Measurements from ENCODE around the gene GPR146.

Gene GPR146

DNA sequence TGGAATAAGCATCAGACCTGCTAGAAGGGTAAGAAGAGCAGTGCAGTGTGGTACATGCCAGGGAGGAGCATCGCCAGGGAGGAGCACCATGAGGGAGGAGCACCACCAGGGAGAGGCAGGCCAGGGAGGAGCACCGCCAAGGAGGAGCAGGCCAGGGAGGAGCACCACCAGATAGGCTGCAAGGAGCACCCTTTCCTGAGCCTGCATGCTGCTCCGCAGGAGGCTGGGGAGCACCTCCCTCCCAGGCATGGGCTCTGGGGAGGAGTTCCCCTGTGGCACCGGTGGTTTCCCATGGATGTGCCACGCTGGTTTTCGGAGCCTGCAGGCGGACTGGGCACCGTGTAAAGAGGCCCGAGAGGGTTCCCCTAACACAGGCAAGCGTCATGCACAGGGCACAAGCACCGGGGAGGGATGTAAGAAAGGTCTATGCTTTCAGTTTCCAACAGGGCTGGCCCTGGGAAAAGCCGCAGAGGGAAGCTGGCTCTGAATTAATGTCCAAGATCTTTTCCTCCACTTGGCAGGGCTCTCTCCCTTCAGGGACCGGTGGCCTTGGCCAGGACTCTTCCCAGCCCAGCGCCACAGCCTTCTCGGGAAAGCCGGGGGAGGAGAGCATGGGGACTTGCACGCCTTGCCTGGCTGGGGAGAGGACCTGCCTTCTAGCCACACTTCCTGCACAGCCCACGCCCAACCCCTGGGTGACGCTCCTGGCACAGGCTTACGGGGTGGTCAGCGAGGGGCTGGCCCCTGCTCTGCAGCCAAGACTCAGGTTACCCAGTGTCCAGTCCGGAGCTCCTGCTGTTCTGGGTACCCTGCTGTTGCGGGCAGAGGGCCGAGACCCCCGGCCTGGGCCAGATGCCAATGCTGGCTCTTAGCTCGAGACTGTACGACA lies 32.1 kb downstream of the GPR146 start:
- DNase-seq (ENCODE audit: low read depth in 2 of 2): no peak

DNA sequence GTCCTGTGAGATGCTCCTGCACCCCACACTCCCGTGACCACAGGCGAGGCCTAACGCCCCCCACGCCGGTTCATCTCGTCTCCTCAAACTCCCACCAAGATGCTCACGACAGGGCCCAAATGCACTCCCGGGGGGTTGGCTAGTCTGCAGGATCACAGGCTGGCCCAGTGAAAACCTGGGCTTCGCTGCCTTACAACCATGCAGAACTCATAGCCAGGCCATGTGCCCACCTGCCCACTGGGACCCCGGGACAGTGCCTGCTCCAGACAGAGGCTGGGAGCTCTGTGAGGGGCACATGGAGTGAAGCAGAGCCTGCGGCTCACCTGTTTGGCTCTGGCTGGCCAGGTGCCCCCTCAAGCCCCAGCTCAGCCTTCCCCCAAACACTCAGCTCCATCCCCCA lies 34.2 kb downstream of the GPR146 start:
- no peak for DNase-seq (ENCODE audit: low read depth in 2 of 2)

DNA sequence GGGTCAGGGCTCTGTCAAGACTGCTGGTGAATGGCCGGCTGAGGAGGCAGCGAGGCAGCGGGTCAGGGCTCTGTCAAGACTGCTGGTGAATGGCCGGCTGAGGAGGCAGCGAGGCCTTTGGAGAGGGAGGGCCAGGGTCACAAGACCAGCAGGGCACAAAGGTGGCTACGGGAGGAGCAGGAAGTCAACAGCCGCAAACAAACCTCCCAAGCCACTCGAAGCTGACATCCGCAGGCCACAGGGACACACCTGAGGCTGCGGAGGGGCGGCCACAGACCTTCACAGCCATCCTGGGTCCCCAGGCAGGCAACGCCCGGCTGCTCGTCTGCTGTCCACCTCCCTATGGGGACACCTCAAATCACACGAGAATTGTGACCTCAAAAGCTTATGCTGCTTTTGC lies 34.6 kb downstream of the GPR146 start:
- DNase-seq (ENCODE audit: low read depth in 2 of 2): no peak

DNA sequence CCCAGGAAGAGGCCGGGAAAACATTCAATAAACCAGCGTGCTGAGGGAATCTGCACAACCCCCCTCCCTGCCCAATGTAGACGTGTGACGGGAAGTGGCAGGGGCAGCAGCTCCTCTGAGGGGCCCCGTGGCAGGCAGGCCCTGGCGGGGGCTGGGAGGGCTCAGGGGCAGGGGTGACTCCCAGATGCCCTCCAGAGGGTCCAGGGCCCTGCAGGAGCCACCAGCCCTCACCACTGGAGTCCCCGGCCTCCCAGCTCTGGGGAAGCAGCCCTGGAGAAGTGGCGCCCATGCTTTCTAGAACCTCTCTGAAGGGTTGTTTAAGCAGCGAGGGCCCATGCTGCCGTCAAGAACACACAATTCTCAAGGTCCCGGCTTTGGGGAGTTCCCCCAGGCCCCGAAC lies 35.2 kb downstream of the GPR146 start:
- DNase-seq (ENCODE audit: low read depth in 2 of 2): no peak

DNA sequence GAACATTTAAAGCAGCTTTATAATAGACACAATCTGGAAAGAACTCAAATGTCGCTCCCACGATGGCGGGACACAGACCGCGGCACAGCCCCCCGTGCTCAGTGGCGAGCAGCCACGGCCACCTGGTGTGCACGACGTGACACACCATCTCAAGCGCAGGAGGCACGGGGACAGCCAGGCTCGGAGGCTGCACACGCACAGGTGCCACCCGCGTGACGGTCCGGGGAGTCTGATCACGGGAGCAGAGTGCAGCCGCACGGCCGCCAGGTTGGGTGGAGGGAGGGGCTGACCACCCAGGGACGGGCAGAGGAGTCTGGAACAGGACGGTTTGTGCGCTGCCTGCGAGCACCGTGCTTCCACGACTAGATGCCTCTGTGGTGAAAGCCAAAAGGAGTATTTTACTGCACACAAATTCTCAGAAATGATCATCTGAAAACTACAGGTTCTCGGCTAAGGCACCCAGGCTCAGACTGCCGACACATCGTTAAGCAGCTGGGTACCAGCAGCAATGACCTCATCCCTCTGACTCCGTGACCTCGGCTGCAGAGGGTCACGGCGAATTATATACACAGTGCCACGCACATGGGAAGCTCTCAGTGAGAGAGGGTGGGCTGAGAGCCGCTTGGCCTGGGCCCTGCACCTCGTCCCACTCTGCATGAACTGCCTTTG lies 36.0 kb downstream of the GPR146 start:
- DNase-seq (ENCODE audit: low read depth in 2 of 2): no peak

DNA sequence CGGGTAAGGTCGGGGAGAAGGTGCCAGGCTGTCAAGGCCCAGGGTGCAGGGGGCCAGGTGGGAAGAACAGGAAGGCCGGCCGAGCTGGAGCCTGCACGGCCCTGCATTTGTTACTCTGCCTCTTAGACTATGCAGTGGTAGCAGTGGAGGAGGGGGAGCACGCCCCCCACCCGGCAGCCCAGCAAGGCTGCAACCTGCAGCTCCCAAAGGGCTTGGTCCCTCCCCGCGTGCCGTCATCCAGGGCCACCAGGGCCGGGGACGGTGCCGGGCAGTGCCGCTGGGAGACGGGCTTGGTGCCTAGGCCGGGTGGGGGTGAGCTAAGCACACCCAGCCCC lies 36.5 kb downstream of the GPR146 start:
- DNase-seq (ENCODE audit: low read depth in 2 of 2): no peak

DNA sequence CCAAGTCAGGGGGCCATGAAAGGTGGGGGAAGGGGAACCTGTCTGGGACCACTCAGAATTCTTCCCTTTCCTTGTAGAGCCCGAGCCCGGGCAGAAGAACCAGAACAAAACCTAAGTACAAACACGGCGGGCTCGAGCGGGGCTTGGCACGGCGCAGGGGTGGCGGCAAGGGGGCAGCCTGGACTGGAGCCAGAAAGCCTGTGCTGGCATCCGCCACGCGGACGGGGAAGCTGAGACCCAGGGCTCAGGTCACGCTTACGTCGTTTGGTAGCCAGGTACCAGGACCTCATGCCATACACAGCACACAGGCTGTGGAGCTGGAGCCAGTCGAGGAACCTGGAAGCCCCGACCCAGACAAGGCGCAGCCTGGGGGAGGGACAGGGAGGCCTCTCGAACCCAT lies 37.0 kb downstream of the GPR146 start:
- no peak for DNase-seq (ENCODE audit: low read depth in 2 of 2)

DNA sequence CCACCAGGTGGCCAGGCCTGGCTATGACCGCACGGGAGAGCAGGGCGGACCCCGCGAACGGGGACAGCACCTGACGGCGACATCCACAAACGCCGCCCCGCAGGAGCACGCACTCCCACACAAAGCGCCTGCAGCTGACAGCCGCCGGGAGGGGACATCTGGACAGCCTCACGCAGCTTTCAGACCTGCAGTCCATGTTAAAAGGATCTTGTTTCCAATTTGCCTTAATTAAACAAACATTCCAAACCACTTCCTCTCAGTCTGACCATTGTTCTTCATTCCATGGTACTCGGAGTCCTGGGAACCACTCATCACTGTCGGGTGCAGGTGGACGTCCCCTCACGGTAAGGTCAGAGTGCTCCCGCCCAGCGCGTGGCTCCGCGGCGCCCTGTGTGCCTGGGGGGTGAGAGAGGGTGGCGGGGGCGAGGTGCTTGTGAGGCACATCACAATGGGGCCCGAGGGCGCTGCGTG lies 37.6 kb downstream of the GPR146 start:
- no peak for DNase-seq (ENCODE audit: low read depth in 2 of 2)

DNA sequence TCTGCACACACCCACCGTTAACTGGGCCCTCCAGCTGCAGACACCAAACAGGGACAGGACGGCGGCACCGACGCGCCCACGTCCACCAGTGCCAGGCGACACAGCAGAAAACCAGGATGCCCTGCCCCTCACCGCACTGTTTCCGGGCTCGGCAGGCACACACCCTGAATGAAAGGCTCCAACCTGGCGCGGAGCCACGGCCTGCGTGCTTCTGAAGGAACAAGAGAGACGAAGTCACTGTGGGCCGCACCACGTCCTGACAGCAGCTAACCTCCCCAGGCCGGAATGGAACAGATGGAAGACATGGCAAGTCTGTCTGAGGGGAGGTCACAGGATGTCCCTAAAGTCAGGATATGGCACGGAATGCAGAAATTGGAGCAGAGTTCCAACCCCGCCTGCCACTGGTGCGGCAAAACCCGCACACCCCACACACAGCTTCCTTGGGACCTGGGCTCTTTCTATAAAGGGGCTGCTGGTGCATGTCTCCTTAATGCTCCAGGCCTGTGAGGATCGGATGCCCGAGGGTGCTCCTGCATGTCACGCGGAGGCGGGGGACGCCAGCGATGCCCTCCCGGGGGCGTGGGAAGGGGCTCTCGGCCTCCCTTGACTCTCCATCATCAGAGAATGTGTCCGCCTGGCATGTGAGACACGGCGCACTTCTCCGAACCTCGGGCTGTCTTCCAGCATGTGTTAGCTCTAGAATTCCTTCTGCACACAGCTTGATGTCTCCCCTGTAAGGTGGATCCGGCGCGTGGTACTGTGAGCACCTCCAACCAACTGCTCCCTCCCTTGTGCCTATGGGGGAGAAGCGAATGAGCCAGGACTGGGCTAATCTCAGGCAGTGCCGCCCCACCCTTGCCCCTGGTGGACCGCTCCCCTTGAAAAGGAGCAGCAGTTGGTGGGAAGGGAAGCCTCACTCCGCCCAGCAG lies 39.6 kb downstream of the GPR146 start:
- no peak for DNase-seq (ENCODE audit: low read depth in 2 of 2)

DNA sequence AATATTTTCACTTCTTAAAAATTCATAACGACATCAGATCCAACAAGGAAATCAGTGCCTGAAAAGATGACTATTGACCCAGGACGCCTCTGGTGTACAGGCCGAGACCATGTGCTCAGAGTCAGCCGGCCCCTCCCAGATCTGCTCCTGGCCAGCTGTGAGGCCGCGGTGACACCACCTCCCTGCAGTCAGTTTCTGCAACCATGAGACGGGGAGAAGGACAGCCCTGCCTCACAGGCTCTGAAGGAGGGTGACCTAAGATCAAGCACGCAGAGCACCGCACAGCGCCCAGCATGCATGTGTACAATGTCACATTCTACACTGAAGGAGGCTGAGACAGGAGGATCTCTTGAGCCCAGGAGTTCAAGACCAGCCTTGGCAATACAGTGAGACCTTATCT lies 40.9 kb downstream of the GPR146 start:
- no peak for DNase-seq (ENCODE audit: low read depth in 2 of 2)

DNA sequence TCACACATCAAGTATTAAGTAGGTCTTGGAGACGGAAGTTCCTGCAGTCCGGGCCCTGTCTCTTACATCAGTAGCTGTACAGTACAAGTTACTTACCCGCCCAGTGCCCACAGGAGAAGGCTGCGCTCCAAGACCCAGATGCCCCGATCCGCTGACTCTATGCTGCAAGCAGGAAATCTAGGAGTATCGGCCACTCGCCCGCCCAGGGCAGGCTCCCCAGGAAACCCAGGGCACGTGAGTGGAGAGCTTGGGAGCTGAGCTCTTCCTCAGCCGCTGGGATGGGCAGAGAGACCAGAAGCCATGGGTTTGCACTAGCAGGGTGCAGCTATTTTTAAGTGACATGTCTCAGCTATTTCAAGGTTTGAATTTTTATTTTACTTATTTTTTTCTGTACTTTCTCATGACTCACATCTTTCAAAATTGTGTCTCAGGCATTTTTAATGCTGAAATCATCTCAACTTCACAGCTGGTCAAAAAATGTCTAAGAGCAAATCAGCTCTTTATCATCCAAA lies 41.6 kb downstream of the GPR146 start:
- no peak for DNase-seq (ENCODE audit: low read depth in 2 of 2)

DNA sequence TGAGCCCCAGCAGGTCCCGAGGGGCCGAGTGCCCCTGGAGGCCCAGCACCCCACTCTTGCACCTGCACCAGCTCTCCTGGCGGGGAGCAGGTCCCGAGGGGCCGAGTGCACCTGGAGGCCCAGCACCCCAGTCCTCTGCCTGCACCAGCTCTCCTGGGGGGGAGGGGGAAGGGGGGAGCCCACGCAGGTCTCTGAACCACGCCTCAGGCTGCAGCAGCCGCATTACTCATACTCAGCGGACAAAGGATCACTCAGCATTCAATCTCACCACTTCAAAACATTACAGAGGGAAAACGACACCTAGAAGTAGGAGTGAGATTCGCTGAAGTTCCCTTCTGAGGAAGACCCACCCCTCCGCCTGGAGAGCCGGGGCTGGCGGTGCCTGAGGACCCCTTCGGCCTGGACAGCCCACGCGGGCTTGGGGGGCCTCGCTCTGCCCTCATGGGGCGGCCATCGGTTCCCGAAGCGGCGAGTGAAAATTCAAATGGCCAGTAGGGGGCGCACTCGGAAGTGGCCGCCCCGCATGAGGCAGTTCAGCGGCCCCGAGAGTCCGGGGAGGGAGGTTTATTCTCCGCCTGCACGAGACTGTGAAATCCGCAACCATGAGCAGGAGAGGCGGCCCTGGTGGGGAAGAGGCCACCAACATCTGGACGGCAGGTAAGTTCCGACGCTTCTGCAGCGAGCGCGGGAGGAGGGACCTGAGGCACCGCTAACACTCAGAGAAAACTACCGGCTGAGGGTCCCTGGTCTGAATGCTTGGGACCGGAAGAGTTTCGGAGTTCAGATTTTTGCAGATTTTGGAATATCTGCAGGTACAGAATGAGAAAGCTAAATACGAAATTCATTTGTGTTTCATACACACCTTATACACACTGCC lies 42.5 kb downstream of the GPR146 start:
- peak; percentile 38 to 55 for DNase-seq (ENCODE audit: low read depth in 2 of 2)

DNA sequence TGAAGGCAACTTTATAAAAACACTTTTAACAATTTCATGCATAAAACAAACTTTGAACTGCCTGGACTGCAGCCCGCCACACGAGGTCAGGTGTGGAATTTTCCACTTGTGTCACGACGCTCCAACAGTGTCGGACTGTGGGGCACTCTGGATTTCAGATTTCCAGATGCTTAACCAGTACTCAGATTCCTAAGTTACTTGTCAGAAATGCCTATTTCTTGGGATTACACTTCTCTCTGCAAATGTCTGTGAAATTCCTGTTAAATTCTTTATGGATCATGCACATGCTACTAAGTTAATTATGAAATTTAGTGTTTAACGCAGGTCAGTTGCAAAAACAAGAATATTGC lies 43.1 kb downstream of the GPR146 start:
- no peak for DNase-seq (ENCODE audit: low read depth in 2 of 2)

DNA sequence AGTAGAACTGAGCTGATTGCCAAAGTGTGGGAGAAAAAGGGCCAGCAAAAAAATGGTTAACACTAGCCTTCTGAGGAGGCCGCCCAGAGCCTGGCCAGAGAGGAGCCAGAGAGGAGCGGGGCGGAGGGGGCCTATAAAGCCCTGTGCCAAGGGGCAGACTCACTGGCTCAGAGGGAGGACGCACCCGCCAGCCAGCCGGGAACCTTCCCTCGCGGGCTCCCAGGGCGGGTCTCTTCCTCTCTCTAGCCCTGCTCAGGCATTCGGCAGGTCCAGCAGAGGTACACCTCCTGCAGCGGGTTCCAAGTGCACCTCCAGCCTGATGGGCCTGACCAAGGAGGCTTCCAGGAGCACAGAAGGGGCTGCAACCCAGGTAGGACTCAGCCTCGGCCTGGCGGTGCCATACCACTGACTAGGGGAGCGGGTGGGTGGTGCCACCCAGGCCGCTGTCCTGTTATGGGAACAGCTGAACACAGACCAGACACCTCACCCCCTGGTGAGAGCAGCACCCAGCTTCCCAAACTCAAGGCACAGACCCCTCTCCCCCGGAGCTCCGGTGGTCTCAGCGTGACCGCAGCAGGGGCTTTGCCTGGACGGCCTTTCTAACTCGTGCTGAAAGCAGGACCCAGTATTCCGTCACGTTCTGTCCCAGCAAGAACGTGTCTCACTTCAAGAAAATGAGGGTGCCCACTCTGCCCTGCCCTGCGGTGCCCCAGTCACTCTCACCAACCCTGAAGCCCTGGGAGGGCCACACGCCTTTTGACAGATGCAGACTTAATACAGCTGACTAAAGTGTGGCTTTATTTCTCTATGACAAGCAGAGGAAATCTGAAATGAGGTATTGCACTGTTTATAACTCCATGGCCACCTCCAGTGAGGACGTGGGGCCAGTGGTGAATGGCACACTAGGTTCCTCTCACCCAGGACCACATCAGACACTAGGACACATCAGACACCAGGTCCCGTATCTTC lies 43.9 kb downstream of the GPR146 start, which contains the start of gene GPER1:
Gene GPER1 (plus strand): TSS at position 162 of the 969 bp plus-strand sequence. CDS start 3,616 bp downstream, outside the sequence.
- no peak for DNase-seq (ENCODE audit: low read depth in 2 of 2)

DNA sequence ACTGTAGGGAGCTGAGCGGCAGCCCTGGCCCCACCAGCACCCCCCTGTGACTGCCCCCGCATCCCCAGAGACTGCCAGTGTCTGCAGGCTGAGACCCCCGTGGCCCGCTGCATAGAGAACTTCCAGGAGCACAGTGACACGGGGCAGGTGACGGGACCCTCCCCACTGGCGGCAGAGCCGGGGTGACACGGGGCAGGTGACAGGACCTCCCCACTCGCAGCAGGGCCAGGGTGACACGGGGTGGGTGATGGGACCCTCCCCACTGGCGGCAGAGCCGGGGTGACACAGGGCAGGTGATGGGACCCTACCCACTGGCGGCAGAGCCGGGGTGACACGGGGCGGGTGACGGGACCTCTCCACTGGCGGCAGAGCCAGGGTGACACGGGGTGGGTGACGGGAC lies 45.9 kb downstream of the GPR146 start:
- no peak for DNase-seq (ENCODE audit: low read depth in 2 of 2)

DNA sequence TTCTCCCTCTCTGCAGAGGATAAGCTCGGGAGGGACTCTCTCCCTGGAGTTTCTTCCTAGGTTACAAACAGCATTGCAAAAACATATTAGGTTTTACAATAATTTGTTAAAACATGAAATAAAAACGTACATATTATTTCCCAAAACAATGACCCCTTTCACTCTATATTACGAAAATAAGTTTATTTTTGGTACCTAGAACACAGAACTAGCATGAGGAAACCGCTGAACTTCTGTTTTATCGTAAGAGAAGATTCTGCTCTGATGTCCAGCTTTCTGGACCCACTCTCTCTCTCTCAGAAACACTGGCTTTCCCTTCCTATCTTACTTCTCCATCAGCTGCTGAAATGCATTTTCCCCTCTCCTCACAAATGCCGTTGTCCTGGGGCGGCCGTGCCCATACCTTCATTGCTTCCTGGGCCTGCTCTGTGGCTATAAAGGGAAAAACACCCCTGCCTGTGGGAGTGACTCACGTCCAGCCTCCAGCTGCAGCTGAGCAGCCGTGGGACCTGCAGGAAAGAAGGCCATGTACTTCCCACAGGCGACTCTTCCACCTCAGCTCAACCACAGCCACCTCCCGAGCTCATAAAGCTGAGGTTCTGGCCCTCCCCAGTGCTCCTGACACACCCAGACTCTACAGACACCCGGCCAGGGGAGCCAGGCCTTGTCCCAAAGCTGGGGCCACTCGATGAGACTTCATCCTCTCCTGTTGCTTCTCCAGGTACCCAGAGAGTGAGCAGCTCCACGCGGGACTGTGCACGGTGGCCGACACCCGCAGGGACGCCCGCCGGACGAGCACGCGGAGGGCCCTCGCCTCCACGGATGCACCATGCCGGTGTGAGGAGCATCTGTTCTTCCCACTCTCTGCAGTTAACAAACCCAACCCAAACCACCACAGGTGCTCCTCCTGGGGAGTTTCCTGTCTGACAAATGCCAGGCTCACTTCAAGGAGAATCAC lies 46.6 kb downstream of the GPR146 start:
- no peak for DNase-seq (ENCODE audit: low read depth in 2 of 2)

DNA sequence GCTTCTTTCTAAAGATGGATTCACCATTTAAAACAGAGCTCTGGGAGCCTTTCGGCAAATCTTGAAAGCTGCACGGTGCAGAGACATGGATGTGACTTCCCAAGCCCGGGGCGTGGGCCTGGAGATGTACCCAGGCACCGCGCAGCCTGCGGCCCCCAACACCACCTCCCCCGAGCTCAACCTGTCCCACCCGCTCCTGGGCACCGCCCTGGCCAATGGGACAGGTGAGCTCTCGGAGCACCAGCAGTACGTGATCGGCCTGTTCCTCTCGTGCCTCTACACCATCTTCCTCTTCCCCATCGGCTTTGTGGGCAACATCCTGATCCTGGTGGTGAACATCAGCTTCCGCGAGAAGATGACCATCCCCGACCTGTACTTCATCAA lies 47.3 kb downstream of the GPR146 start:
- no peak for DNase-seq (ENCODE audit: low read depth in 2 of 2)

DNA sequence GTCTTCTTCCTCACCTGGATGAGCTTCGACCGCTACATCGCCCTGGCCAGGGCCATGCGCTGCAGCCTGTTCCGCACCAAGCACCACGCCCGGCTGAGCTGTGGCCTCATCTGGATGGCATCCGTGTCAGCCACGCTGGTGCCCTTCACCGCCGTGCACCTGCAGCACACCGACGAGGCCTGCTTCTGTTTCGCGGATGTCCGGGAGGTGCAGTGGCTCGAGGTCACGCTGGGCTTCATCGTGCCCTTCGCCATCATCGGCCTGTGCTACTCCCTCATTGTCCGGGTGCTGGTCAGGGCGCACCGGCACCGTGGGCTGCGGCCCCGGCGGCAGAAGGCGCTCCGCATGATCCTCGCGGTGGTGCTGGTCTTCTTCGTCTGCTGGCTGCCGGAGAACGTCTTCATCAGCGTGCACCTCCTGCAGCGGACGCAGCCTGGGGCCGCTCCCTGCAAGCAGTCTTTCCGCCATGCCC lies 47.9 kb downstream of the GPR146 start:
- DNase-seq (ENCODE audit: low read depth in 2 of 2): no peak

Data from stimulated activated CD8-positive, alpha-beta memory T cell treated with anti-CD3 and anti-CD28 coated beads, Interleukin-7, amount 100 ng/mL, for 4 hours (primary cell).